Esophagus squamous epithelium (tissue), 5 donors: ENCODE measurements around the gene ADAT1. TPM values are rescaled to one million over a fixed set of nuclear protein-coding genes. Genes with fewer than 3 reads are reported as not detected.
"Not testable (repeated sequence)": the region's sequence is repeated elsewhere in the genome, so short reads cannot be mapped to it uniquely, and the experiment has no call there.

ENCODE experiments used
- DNase-seq: peaks from one replicate; lab custom pipeline; 2025; lab: John Stamatoyannopoulos, UW
- H3K27ac ChIP-seq, 4 donors: fragments of 200-600 bp; sonication (generic); one replicate each; pipeline ENCODE4 v1.5.1; 2016 to 2019; ENCODE audit warnings: mild to moderate bottlenecking in 1 of 4
- H3K27me3 ChIP-seq, 4 donors: fragments of 200-600 bp; sonication (generic); 1 replicate in 3 of 4; 2 replicates in 1 of 4; pipeline versions ENCODE4 v1.5.1 to v1.6.0; 2017 to 2021; ENCODE audit warnings: antibody characterized with exemption in 1 of 4
- H3K36me3 ChIP-seq, 3 donors: fragments of 200-600 bp; sonication (generic); one replicate each; pipeline ENCODE4 v1.5.1; 2016 to 2019
- H3K4me1 ChIP-seq, 3 donors: fragments of 200-600 bp; sonication (generic); one replicate each; pipeline ENCODE4 v1.5.1; 2017 to 2019
- H3K4me3 ChIP-seq, 4 donors: fragments of 200-600 bp; sonication (generic); 1 replicate in 3 of 4; 2 replicates in 1 of 4; pipeline ENCODE4 v1.5.1; 2016 to 2019; ENCODE audit warnings: mild to moderate bottlenecking in 2 of 4, moderate library complexity in 1 of 4
- H3K9me3 ChIP-seq, 3 donors: fragments of 200-600 bp; sonication (generic); one replicate each; pipeline ENCODE4 v1.5.1; 2016 to 2019
- CTCF ChIP-seq, 6 experiments: fragments of 450-650 bp in 4 of 6; fragments of 200-600 bp in 2 of 6; sonication (generic) in 2 of 6; IDR thresholded peaks; one replicate each; pipeline ENCODE4 v1.5.1; 2016 to 2019; ENCODE audit warnings: antibody characterized with exemption in 6 of 6, mild to moderate bottlenecking in 4 of 6, moderate library complexity in 4 of 6
- POLR2A ChIP-seq, 4 donors: fragments of 450-650 bp; IDR thresholded peaks; one replicate each; pipeline ENCODE4 v1.6.1; 2017; ENCODE audit warnings: antibody characterized with exemption in 4 of 4, mild to moderate bottlenecking in 4 of 4, moderate library complexity in 3 of 4
- WGBS, 2 donors: methylation state at CpG; one replicate each; pipeline ENCODE4 v1.1.5; 2018; 5-methylcytosine and 5-hydroxymethylcytosine counted together
- intact Hi-C: fragments of 100-400 bp; cut with DNase I; formaldehyde crosslinking; loops from one replicate; pipeline ENCODE4 v1.15.0; 2022
- total RNA-seq, 4 donors: library from RNA; depleted of rRNA; stranded (reverse); fragments of >200 nt; gene quantifications; one replicate each; pipeline ENCODE4 v1.1.0, GENCODE V29; 2016
- donor health status: DM: yes; HTN: yes; CAD: no.

Gene ADAT1
- total RNA-seq, 4 donors from 2014 or later, result 17.9 to 35.2 (median 25.3) TPM

- Histone ChIP-seq H3K27me3 (no peaks in the 10 kb centered on the region), H3K9me3 (peaks cover 0 to 7% (median 0%) of the 10 kb centered on the region in 3 donors), H3K4me1 (no peaks in the 10 kb centered on the region), H3K4me3 (no peak overlapping the region), H3K36me3 (peaks cover 7 to 84% (median 12%) of the 10 kb centered on the region in 3 donors), H3K27ac (no peak overlapping the region)
- DNase-seq, result no peak
- intact Hi-C loops, result no loop called here
- WGBS, 2 donors, result 93 to 95% methylated on average over 6 of the region's 6 CpGs
- TF ChIP-seq CTCF (IDR thresholded peaks at IDR 0.05), result no peak
- no peak for TF ChIP-seq POLR2A (IDR thresholded peaks at IDR 0.05)
Observed at GRCh38 chr16:75599452-75600277, 23.4 kb downstream of the ADAT1 start.

GRCh38 chr16:75593825-75594820 lies 29.0 kb downstream of the ADAT1 start:
- intact Hi-C loops, result no loop called here
- H3K9me3 ChIP-seq, result no peaks in the 10 kb centered on the region
- H3K4me1 ChIP-seq, result no peaks in the 10 kb centered on the region
- no peak for DNase-seq
- peaks cover 0 to 33% (median 1%) of the 10 kb centered on the region in 3 donors for H3K36me3 ChIP-seq
- WGBS, 2 donors, result 71 to 75% methylated on average over 17 of the region's 17 CpGs
- TF ChIP-seq CTCF (IDR thresholded peaks at IDR 0.05) (no peak), POLR2A (IDR thresholded peaks at IDR 0.05) (no peak)
- H3K27me3 ChIP-seq, result no peaks in the 10 kb centered on the region
- H3K27ac ChIP-seq, result peak overlapping the region in 1 of 4 donors; percentile 15
- no peak overlapping the region for H3K4me3 ChIP-seq

GRCh38 chr16:75593308-75593707 lies 29.8 kb downstream of the ADAT1 start:
- intact Hi-C loops, result no loop called here

GRCh38 chr16:75591927-75592326 lies 31.2 kb downstream of the ADAT1 start:
- 58 to 68% methylated on average over 8 to 9 of the region's 9 CpGs for WGBS, 2 donors
- H3K9me3 ChIP-seq, H3K4me3 ChIP-seq, H3K27me3 ChIP-seq, DNase-seq, H3K4me1 ChIP-seq, H3K27ac ChIP-seq, intact Hi-C loops: not testable (repeated sequence)
- peaks cover 0 to 12% (median 0%) of the 10 kb centered on the region in 3 donors for H3K36me3 ChIP-seq

More at GRCh38 chr16:75593308-75593707, 29.8 kb downstream of the ADAT1 start:
- H3K4me3 ChIP-seq, result no peak overlapping the region
- no peak overlapping the region for H3K27ac ChIP-seq
- peaks cover 0 to 26% (median 0%) of the 10 kb centered on the region in 3 donors for H3K36me3 ChIP-seq
- H3K4me1 ChIP-seq, result no peaks in the 10 kb centered on the region
- TF ChIP-seq CTCF (IDR thresholded peaks at IDR 0.05) (no peak), POLR2A (IDR thresholded peaks at IDR 0.05) (no peak)
- no peak for DNase-seq
- H3K27me3 ChIP-seq, result no peaks in the 10 kb centered on the region
- 89 to 95% methylated on average over 6 of the region's 6 CpGs for WGBS, 2 donors
- H3K9me3 ChIP-seq, result no peaks in the 10 kb centered on the region

GRCh38 chr16:75590920-75591843 lies 31.9 kb downstream of the ADAT1 start:
- no peaks in the 10 kb centered on the region for H3K4me1 ChIP-seq
- no peaks in the 10 kb centered on the region for H3K27me3 ChIP-seq
- no peak for TF ChIP-seq POLR2A (IDR thresholded peaks at IDR 0.05)
- TF ChIP-seq CTCF (IDR thresholded peaks at IDR 0.05), result no peak
- 66 to 70% methylated on average over 8 of the region's 8 CpGs for WGBS, 2 donors
- H3K4me3 ChIP-seq, result no peak overlapping the region
- peak overlapping the region in 3 of 4 donors; percentile 33 to 68 (median 65) for H3K27ac ChIP-seq
- no peaks in the 10 kb centered on the region for H3K9me3 ChIP-seq
- DNase-seq, result no peak
- peaks cover 0 to 5% (median 0%) of the 10 kb centered on the region in 3 donors for H3K36me3 ChIP-seq
- intact Hi-C loops, result no loop called here
